BJ (cell line): ENCODE measurements around the gene DSG4. TPM values are rescaled to one million over a fixed set of nuclear protein-coding genes. Genes with fewer than 3 reads are reported as not detected.
"Not testable (repeated sequence)": the region's sequence is repeated elsewhere in the genome, so short reads cannot be mapped to it uniquely, and the experiment has no call there.

ENCODE experiments used
- CTCF ChIA-PET: fragments of 350-600 bp; formaldehyde crosslinking; extraction: SDS; loops from one replicate; lab custom pipeline; 2021; ENCODE audit warnings: antibody characterized with exemption, inconsistent platforms; lab: Yijun Ruan, JAX
- POLR2A ChIA-PET: fragments of 300-600 bp; sonication (Branson Sonifier 250); formaldehyde crosslinking; extraction: SDS; loops from one replicate; lab custom pipeline; 2021; ENCODE audit warnings: antibody characterized with exemption; lab: Charles Lee
- DNase-seq: peaks from one replicate; pipeline ENCODE4 v3.0.0-alpha.2; 2011; ENCODE audit warnings: low read depth
- H3K27me3 ChIP-seq: 2 replicates; pipeline ENCODE4 v1.6.0; 2011; ENCODE audit warnings: low read length; ENCODE audit not compliant: control insufficient read depth, insufficient read depth
- H3K36me3 ChIP-seq: 2 replicates; pipeline ENCODE4 v1.5.1; 2011; ENCODE audit warnings: low read length; ENCODE audit not compliant: control insufficient read depth, insufficient read depth
- H3K4me3 ChIP-seq: 2 replicates; pipeline ENCODE4 v1.5.1; 2011; ENCODE audit warnings: low read depth, mild to moderate bottlenecking, control low read depth, low read length
- CTCF ChIP-seq: IDR thresholded peaks from 2 replicates; pipeline ENCODE4 v1.5.1; 2011; ENCODE audit warnings: low read depth, mild to moderate bottlenecking, control low read depth, inconsistent platforms, low read length, moderate library complexity; ENCODE audit not compliant: insufficient read depth
- polyA minus RNA-seq: library from RNA; depleted of rRNA, polyadenylated mRNA; stranded (reverse); fragments of >200 nt; gene quantifications from 2 replicates; pipeline ENCODE4 v1.2.3, GENCODE V29; 2011; rRNA and poly(A)+ RNA removed
- polyA plus RNA-seq: library from polyadenylated mRNA; depleted of rRNA; stranded (reverse); fragments of >200 nt; gene quantifications from 2 replicates; pipeline ENCODE4 v1.2.3, GENCODE V29; 2011; rRNA removed

Gene DSG4
- polyA plus RNA-seq (not detected in 2 replicates), polyA minus RNA-seq (not detected in 2 replicates)

GRCh38 chr18:31376477-31376876 is at the start of gene DSG4:
DSG4 (plus strand) TSS chr18:31376777; CDS start chr18:31376912, 135 bp downstream.
- Histone ChIP-seq H3K27me3 (no peaks in the 10 kb centered on the region), H3K4me3 (no peak within 1 kb of the TSS), H3K36me3 (no peaks in the 10 kb centered on the region)
- no peak for TF ChIP-seq CTCF
- ChIA-PET POLR2A (no interaction called here), CTCF (no interaction called here)
- no peak for DNase-seq

GRCh38 chr18:31329787-31330438 is 46.7 kb upstream of the DSG4 start:
- Histone ChIP-seq H3K36me3 (no peaks in the 10 kb centered on the region), H3K27me3 (no peaks in the 10 kb centered on the region), H3K4me3 (no peak overlapping the region)
- ChIA-PET CTCF (no interaction called here), POLR2A (no interaction called here)
- DNase-seq, result no peak
- no peak for TF ChIP-seq CTCF

- H3K27me3 ChIP-seq, result no peaks in the 10 kb centered on the region
- CTCF ChIA-PET, result no interaction called here
- POLR2A ChIA-PET, result no interaction called here
- no peaks in the 10 kb centered on the region for H3K36me3 ChIP-seq
- no peak overlapping the region for H3K4me3 ChIP-seq
- DNase-seq, result no peak
- TF ChIP-seq CTCF, result no peak
Measured at GRCh38 chr18:31343454-31343853, 33.1 kb upstream of the DSG4 start.

- POLR2A ChIA-PET, H3K27me3 ChIP-seq, DNase-seq, CTCF ChIA-PET, H3K4me3 ChIP-seq, H3K36me3 ChIP-seq: not testable (repeated sequence)
Measured at GRCh38 chr18:31353336-31353735, 23.2 kb upstream of the DSG4 start.

GRCh38 chr18:31354990-31355389 is 21.6 kb upstream of the DSG4 start:
- Histone ChIP-seq H3K27me3 (no peaks in the 10 kb centered on the region), H3K36me3 (no peaks in the 10 kb centered on the region), H3K4me3 (no peak overlapping the region)
- DNase-seq, result no peak
- TF ChIP-seq CTCF, result no peak
- ChIA-PET CTCF (no interaction called here), POLR2A (no interaction called here)

GRCh38 chr18:31356025-31356424 is 20.6 kb upstream of the DSG4 start:
- H3K36me3 ChIP-seq, result no peaks in the 10 kb centered on the region
- ChIA-PET POLR2A (no interaction called here), CTCF (interaction anchor here (0.6 kb wide), 1 partner anchor 16 kb away, joined by 3 read pairs; no protein-coding TSS in a partner anchor)
- no peak for DNase-seq
- H3K4me3 ChIP-seq, result no peak overlapping the region
- TF ChIP-seq CTCF, result no peak
- no peaks in the 10 kb centered on the region for H3K27me3 ChIP-seq
